ENCODE measurements around the gene MYO18B. TPM values are rescaled to one million over a fixed set of nuclear protein-coding genes. Genes with fewer than 3 reads are reported as not detected.

The MYO18B gene
- total RNA-seq, 4 donors from 2014 or later = under 0.01 to 0.50 (median 0.13) TPM

GRCh38 chr22:25840891-25841290 lies 98.9 kb downstream of the MYO18B start:
- WGBS = 40% methylated on average over 2 of the region's 3 CpGs
- Histone ChIP-seq H3K27ac (replicated peaks in 1 of 4) (no peak overlapping the region), H3K36me3 (peaks cover 0 to 35% (median 0%) of the 10 kb centered on the region in 4 donors), H3K9me3 (no peaks in the 10 kb centered on the region), H3K4me1 (peaks cover 0 to 2% (median 0%) of the 10 kb centered on the region in 4 donors), H3K27me3 (peaks cover 0 to 31% (median 2%) of the 10 kb centered on the region in 4 donors), H3K4me3 (no peak overlapping the region)
- intact Hi-C loops (cut with DNase I) = no loop called here
- no peak for TF ChIP-seq EP300 (IDR thresholded peaks at IDR 0.05)
- DNase-seq (ENCODE audit: extremely low spot score) = no peak

- Histone ChIP-seq H3K27ac (replicated peaks in 1 of 4) (no peak overlapping the region), H3K4me1 (peaks cover 0 to 2% (median 0%) of the 10 kb centered on the region in 4 donors), H3K9me3 (no peaks in the 10 kb centered on the region), H3K27me3 (peaks cover 0 to 29% (median 2%) of the 10 kb centered on the region in 4 donors), H3K4me3 (no peak overlapping the region), H3K36me3 (peaks cover 0 to 39% (median 0%) of the 10 kb centered on the region in 4 donors)
- 70% methylated on average over 7 of the region's 7 CpGs for WGBS
- TF ChIP-seq CTCF (IDR thresholded peaks at IDR 0.05) = no peak
- TF ChIP-seq EP300 (IDR thresholded peaks at IDR 0.05) = no peak
- TF ChIP-seq POLR2A (IDR thresholded peaks at IDR 0.05; ENCODE audit: low read depth) = no peak
- TF ChIP-seq POLR2AphosphoS5 (IDR thresholded peaks at IDR 0.05) = no peak
- intact Hi-C loops (cut with DNase I) = no loop called here
- DNase-seq (ENCODE audit: extremely low spot score) = no peak
Measured at GRCh38 chr22:25841775-25842174, 99.8 kb downstream of the MYO18B start.

GRCh38 chr22:25843660-25844405 lies 101.8 kb downstream of the MYO18B start:
- 65% methylated on average over 6 of the region's 11 CpGs for WGBS
- H3K36me3 ChIP-seq = peaks cover 0 to 39% (median 0%) of the 10 kb centered on the region in 4 donors
- DNase-seq (ENCODE audit: extremely low spot score) = peak; percentile 90

GRCh38 chr22:25844601-25845000 lies 102.6 kb downstream of the MYO18B start:
- intact Hi-C loops (cut with DNase I) = no loop called here
- Histone ChIP-seq H3K36me3 (peaks cover 0 to 39% (median 0%) of the 10 kb centered on the region in 4 donors), H3K27ac (replicated peaks in 1 of 4) (no peak overlapping the region), H3K9me3 (no peaks in the 10 kb centered on the region), H3K4me3 (no peak overlapping the region), H3K27me3 (peaks cover 0 to 23% (median 2%) of the 10 kb centered on the region in 4 donors), H3K4me1 (no peaks in the 10 kb centered on the region)
- TF ChIP-seq POLR2A (IDR thresholded peaks at IDR 0.05; ENCODE audit: low read depth) (no peak), POLR2AphosphoS5 (IDR thresholded peaks at IDR 0.05) (no peak), CTCF (IDR thresholded peaks at IDR 0.05) (no peak), EP300 (IDR thresholded peaks at IDR 0.05) (no peak)
- 81% methylated on average over 8 of the region's 8 CpGs for WGBS
- peak; percentile 78 for DNase-seq (ENCODE audit: extremely low spot score)

More at GRCh38 chr22:25843660-25844405, 101.8 kb downstream of the MYO18B start:
- intact Hi-C loops (cut with DNase I) = no loop called here
- no peak overlapping the region for H3K27ac ChIP-seq (replicated peaks in 1 of 4)
- TF ChIP-seq POLR2AphosphoS5 (IDR thresholded peaks at IDR 0.05) (no peak), CTCF (IDR thresholded peaks at IDR 0.05) (no peak), POLR2A (IDR thresholded peaks at IDR 0.05; ENCODE audit: low read depth) (no peak), EP300 (IDR thresholded peaks at IDR 0.05) (no peak)
- no peaks in the 10 kb centered on the region for H3K9me3 ChIP-seq
- no peaks in the 10 kb centered on the region for H3K4me1 ChIP-seq
- peaks cover 0 to 29% (median 2%) of the 10 kb centered on the region in 4 donors for H3K27me3 ChIP-seq
- H3K4me3 ChIP-seq = no peak overlapping the region

GRCh38 chr22:25845985-25846745 lies 104.2 kb downstream of the MYO18B start:
- TF ChIP-seq POLR2A (IDR thresholded peaks at IDR 0.05; ENCODE audit: low read depth) (no peak), EP300 (IDR thresholded peaks at IDR 0.05) (no peak), POLR2AphosphoS5 (IDR thresholded peaks at IDR 0.05) (no peak)
- peaks cover 0 to 39% (median 0%) of the 10 kb centered on the region in 4 donors for H3K36me3 ChIP-seq
- no peak for DNase-seq (ENCODE audit: extremely low spot score)
- no peaks in the 10 kb centered on the region for H3K9me3 ChIP-seq
- WGBS = 71% methylated on average over 4 of the region's 12 CpGs
- peaks cover 0 to 18% (median 0%) of the 10 kb centered on the region in 4 donors for H3K27me3 ChIP-seq
- no peak overlapping the region for H3K27ac ChIP-seq (replicated peaks in 1 of 4)
- H3K4me1 ChIP-seq = peaks cover 0 to 4% (median 0%) of the 10 kb centered on the region in 4 donors
- intact Hi-C loops (cut with DNase I) = no loop called here
- H3K4me3 ChIP-seq = no peak overlapping the region

Data from esophagus muscularis mucosa (tissue), 4 donors.